ENCODE measurements around the gene NEK11. TPM values are rescaled to one million over a fixed set of nuclear protein-coding genes. Genes with fewer than 3 reads are reported as not detected.

The NEK11 gene
- polyA plus RNA-seq, 1 donor from 2014 or later: 6.1 TPM

DNA sequence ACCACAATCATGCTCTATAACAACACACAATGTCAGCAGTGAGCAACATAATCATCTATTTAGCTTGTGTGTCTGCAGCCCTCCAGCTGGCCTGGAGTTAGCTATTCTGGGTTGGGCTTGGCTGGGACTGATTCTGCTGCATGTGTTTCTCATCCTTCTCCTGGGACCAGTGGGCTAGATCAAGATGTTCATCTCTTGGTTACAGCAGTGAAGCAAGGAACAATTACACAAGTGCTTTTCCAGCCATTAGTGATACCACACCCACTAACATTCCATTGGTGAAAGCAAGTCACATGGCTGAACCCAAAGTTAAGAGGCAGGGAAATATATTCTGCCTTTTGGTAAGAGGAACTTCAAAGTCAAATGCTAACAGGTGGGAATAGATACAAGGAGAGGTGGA lies 369.5 kb downstream of the NEK11 start:
- TF ChIP-seq CTCF (IDR thresholded peaks at IDR 0.05; ENCODE audit: poor library complexity, severe bottlenecking): no peak
- no peak for TF ChIP-seq RAD21 (conservative IDR thresholded peaks at IDR 0.05)

DNA sequence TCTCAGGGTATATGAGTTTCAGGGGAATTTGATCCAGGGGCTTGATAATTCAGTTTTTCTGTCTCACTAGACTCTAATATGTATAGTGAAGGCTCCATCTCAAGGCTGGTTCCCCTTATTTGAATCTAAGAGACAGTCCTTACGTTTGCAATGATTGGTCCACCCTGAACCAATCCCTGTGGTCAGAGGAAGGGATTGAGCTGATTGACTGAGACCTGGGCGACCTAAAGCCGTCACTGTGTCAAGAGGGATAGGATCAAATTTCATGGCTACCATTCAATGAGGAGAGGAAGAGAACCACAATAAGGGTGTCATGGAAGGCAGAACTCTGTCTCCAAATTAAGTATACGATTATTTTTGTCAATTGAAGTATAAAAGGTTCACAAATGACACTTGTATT lies 371.2 kb downstream of the NEK11 start:
- no peak overlapping the region for H3K4me2 ChIP-seq (ENCODE audit: low read length)
- no peaks in the 10 kb centered on the region for H3K9me3 ChIP-seq (ENCODE audit: low read length)
- H3K9me2 ChIP-seq (ENCODE audit: insufficient read depth, low read length): no peaks in the 10 kb centered on the region
- H3K27ac ChIP-seq (ENCODE audit: low read length): no peak overlapping the region
- TF ChIP-seq EP300 (conservative IDR thresholded peaks at IDR 0.05; ENCODE audit: poor library complexity, severe bottlenecking) (no peak), EZH2 (IDR thresholded peaks at IDR 0.05; ENCODE audit: borderline replicate concordance, insufficient read depth, low read length, poor library complexity, severe bottlenecking) (no peak), TAF1 (IDR thresholded peaks at IDR 0.05; ENCODE audit: low read depth) (no peak), CTCF (IDR thresholded peaks at IDR 0.05; ENCODE audit: poor library complexity, severe bottlenecking) (no peak), RAD21 (conservative IDR thresholded peaks at IDR 0.05) (no peak), SMC3 (conservative IDR thresholded peaks at IDR 0.05; ENCODE audit: poor library complexity) (no peak), POLR2AphosphoS5 (IDR thresholded peaks at IDR 0.05) (no peak), MXI1 (conservative IDR thresholded peaks at IDR 0.05; ENCODE audit: poor library complexity, severe bottlenecking) (no peak)
- TF ChIP-seq, protein P1, sequence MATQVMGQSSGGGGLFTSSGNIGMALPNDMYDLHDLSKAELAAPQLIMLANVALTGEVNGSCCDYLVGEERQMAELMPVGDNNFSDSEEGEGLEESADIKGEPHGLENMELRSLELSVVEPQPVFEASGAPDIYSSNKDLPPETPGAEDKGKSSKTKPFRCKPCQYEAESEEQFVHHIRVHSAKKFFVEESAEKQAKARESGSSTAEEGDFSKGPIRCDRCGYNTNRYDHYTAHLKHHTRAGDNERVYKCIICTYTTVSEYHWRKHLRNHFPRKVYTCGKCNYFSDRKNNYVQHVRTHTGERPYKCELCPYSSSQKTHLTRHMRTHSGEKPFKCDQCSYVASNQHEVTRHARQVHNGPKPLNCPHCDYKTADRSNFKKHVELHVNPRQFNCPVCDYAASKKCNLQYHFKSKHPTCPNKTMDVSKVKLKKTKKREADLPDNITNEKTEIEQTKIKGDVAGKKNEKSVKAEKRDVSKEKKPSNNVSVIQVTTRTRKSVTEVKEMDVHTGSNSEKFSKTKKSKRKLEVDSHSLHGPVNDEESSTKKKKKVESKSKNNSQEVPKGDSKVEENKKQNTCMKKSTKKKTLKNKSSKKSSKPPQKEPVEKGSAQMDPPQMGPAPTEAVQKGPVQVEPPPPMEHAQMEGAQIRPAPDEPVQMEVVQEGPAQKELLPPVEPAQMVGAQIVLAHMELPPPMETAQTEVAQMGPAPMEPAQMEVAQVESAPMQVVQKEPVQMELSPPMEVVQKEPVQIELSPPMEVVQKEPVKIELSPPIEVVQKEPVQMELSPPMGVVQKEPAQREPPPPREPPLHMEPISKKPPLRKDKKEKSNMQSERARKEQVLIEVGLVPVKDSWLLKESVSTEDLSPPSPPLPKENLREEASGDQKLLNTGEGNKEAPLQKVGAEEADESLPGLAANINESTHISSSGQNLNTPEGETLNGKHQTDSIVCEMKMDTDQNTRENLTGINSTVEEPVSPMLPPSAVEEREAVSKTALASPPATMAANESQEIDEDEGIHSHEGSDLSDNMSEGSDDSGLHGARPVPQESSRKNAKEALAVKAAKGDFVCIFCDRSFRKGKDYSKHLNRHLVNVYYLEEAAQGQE (IDR thresholded peaks at IDR 0.05; ENCODE audit: borderline replicate concordance): no peak
- no peak overlapping the region for H2AFZ ChIP-seq (ENCODE audit: low read depth, low read length)
- no peaks in the 10 kb centered on the region for H3K36me3 ChIP-seq (ENCODE audit: insufficient read depth, low read length)
- H3F3A ChIP-seq (ENCODE audit: insufficient read depth, low read length, poor library complexity, severe bottlenecking): no peaks in the 10 kb centered on the region
- H3K4me3 ChIP-seq (ENCODE audit: low read length): no peak overlapping the region
- H3K9ac ChIP-seq (ENCODE audit: low read length): no peak overlapping the region
- H3K79me2 ChIP-seq (replicated peaks; ENCODE audit: insufficient read depth, low read length): no peaks in the 10 kb centered on the region
- no peaks in the 10 kb centered on the region for H3K27me3 ChIP-seq (ENCODE audit: insufficient read depth, low read depth, low read length)
- no peaks in the 10 kb centered on the region for H4K20me1 ChIP-seq (ENCODE audit: insufficient read depth)

More for the DNA sequence above, 369.5 kb downstream of the NEK11 start:
- H4K20me1 ChIP-seq (ENCODE audit: insufficient read depth): no peaks in the 10 kb centered on the region
- no peak overlapping the region for H3K4me3 ChIP-seq (ENCODE audit: low read length)
- no peak overlapping the region for H3K27ac ChIP-seq (ENCODE audit: low read length)
- H3K36me3 ChIP-seq (ENCODE audit: insufficient read depth, low read length): no peaks in the 10 kb centered on the region
- no peak overlapping the region for H2AFZ ChIP-seq (ENCODE audit: low read depth, low read length)
- H3F3A ChIP-seq (ENCODE audit: insufficient read depth, low read length, poor library complexity, severe bottlenecking): no peaks in the 10 kb centered on the region
- H3K27me3 ChIP-seq (ENCODE audit: insufficient read depth, low read depth, low read length): no peaks in the 10 kb centered on the region
- no peak overlapping the region for H3K4me2 ChIP-seq (ENCODE audit: low read length)
- no peaks in the 10 kb centered on the region for H3K9me3 ChIP-seq (ENCODE audit: low read length)
- H3K79me2 ChIP-seq (replicated peaks; ENCODE audit: insufficient read depth, low read length): no peaks in the 10 kb centered on the region
- H3K9me2 ChIP-seq (ENCODE audit: insufficient read depth, low read length): no peaks in the 10 kb centered on the region
- no peak overlapping the region for H3K9ac ChIP-seq (ENCODE audit: low read length)

Small RNA genes lying within 50 kb of the gene (small RNA-seq; reads per million reads assigned to genes)
- gene RNU6-726P: 0 to 0.08 (median 0) reads per million in 3 experiments

Other genes starting within 250 kb of the NEK11 start
- 134 and 145 TPM in 2 replicates for gene ATP2C1, start 132.8 kb upstream of the NEK11 start, polyA plus RNA-seq
- 2.0 TPM in 2 replicates for gene ASTE1, start 52 bp upstream of the NEK11 start, polyA plus RNA-seq